GM12878 (cell line): ENCODE measurements around the gene WWC2. TPM values are rescaled to one million over a fixed set of nuclear protein-coding genes. Genes with fewer than 3 reads are reported as not detected.

Source experiments
- ATAC-seq: fragments of 200-7000 bp; cut with Tn5 transposase; 3 replicates; pipeline ENCODE4 v1.9.1; 2020; ENCODE audit warnings: mild to moderate bottlenecking, moderate library complexity
- BruUV-seq: library from RNA; stranded (reverse); fragments of 400-500 nt; replicated peaks from 2 replicates; lab custom pipeline; 2021; lab: Mats Ljungman, UMichigan
- CTCF ChIA-PET: fragments of 300-600 bp; sonication (Branson Sonifier 250); formaldehyde crosslinking; extraction: SDS; loops from one replicate; lab custom pipeline; 2021; ENCODE audit warnings: inconsistent platforms; lab: Yijun Ruan, JAX
- POLR2A ChIA-PET: fragments of 350-600 bp; formaldehyde crosslinking; extraction: SDS; loops from one replicate; lab custom pipeline; 2021; ENCODE audit warnings: inconsistent platforms; lab: Charles Lee
- RAD21 ChIA-PET: fragments of 300-600 bp; sonication (Branson Sonifier 250); formaldehyde crosslinking; loops from one replicate; lab custom pipeline; 2023; ENCODE audit warnings: antibody characterized with exemption; ENCODE audit not compliant: unreplicated experiment; lab: Charles Lee
- SMC1A ChIA-PET: fragments of 300-600 bp; sonication (Branson Sonifier 250); formaldehyde crosslinking; loops from one replicate; lab custom pipeline; 2023; ENCODE audit not compliant: unreplicated experiment, uncharacterized antibody; lab: Charles Lee
- DNase-seq: peaks from one replicate; pipeline ENCODE4 v3.0.0-alpha.2; 2011; ENCODE audit warnings: low read depth, low spot score
- FAIRE-seq: peaks from 3 replicates; lab custom pipeline; 2011; peaks lifted over from hg19 to GRCh38; lab: Jason Lieb, UNC
- H2AFZ ChIP-seq: 2 replicates; pipeline ENCODE4 v1.6.0; 2011; ENCODE audit warnings: low read depth, low read length, control low read depth; ENCODE audit not compliant: control insufficient read depth
- H3K27ac ChIP-seq: 2 replicates; pipeline ENCODE4 v1.5.1; 2011; ENCODE audit warnings: control low read depth; ENCODE audit not compliant: control insufficient read depth, insufficient read depth
- H3K27me3 ChIP-seq, 2 experiments: replicated peaks in 1 of 2; 2 replicates each; pipeline versions ENCODE4 v1.6.0 to v1.6.1; 2011; ENCODE audit warnings: low read length in 1 of 2; ENCODE audit not compliant: control insufficient read depth in 2 of 2, insufficient read depth in 2 of 2
- H3K36me3 ChIP-seq, 2 experiments: 2 replicates each; pipeline ENCODE4 v1.5.1; 2011; ENCODE audit warnings: low read length in 1 of 2; ENCODE audit not compliant: control insufficient read depth in 2 of 2, insufficient read depth in 2 of 2
- H3K4me1 ChIP-seq: 2 replicates; pipeline ENCODE4 v1.6.1; 2011; ENCODE audit warnings: mild to moderate bottlenecking, low read length, moderate library complexity, mixed read lengths; ENCODE audit not compliant: control insufficient read depth, insufficient read depth
- H3K4me2 ChIP-seq: 2 replicates; pipeline ENCODE4 v1.6.0; 2011; ENCODE audit warnings: control low read depth; ENCODE audit not compliant: control insufficient read depth, insufficient read depth
- H3K4me3 ChIP-seq: fragments of 200-600 bp; sonication (generic); 2 replicates; pipeline ENCODE4 v1.5.1; 2016
- H3K79me2 ChIP-seq: 2 replicates; pipeline ENCODE4 v1.6.0; 2011; ENCODE audit warnings: low read length; ENCODE audit not compliant: control insufficient read depth, insufficient read depth
- H3K9ac ChIP-seq: 2 replicates; pipeline ENCODE4 v1.8.0; 2011; ENCODE audit warnings: low read length, control low read depth, mixed read lengths; ENCODE audit not compliant: control insufficient read depth, insufficient read depth
- H3K9me3 ChIP-seq: replicated peaks from 3 replicates; pipeline ENCODE4 v1.5.1; 2011; ENCODE audit warnings: mild to moderate bottlenecking, low read length; ENCODE audit not compliant: control insufficient read depth, insufficient read depth
- H4K20me1 ChIP-seq: 2 replicates; pipeline ENCODE4 v1.6.0; 2011; ENCODE audit not compliant: control insufficient read depth, insufficient read depth
- GABPA ChIP-seq: IDR thresholded peaks from 2 replicates; pipeline ENCODE4 v1.6.1; 2014; ENCODE audit warnings: antibody characterized with exemption, low read depth, mild to moderate bottlenecking, inconsistent platforms
- JUND ChIP-seq: IDR thresholded peaks from 2 replicates; pipeline ENCODE4 v1.6.1; 2012; ENCODE audit warnings: low read depth, mild to moderate bottlenecking, low read length, improper control_type of control experiment, moderate library complexity
- NRF1 ChIP-seq: conservative IDR thresholded peaks from 2 replicates; pipeline ENCODE4 v1.6.1; 2011; ENCODE audit warnings: mild to moderate bottlenecking, low read depth, low read length, improper control_type of control experiment
- RELA ChIP-seq: fragments of 450-650 bp; IDR thresholded peaks from 2 replicates; pipeline ENCODE4 v1.8.0; 2014; ENCODE audit warnings: borderline replicate concordance; ENCODE audit not compliant: partially characterized antibody
- SMAD1 ChIP-seq: fragments of 450-650 bp; IDR thresholded peaks from 2 replicates; pipeline ENCODE4 v1.6.1; 2018; ENCODE audit warnings: mild to moderate bottlenecking, low read depth; ENCODE audit not compliant: partially characterized antibody
- SMC3 ChIP-seq: IDR thresholded peaks from 2 replicates; pipeline ENCODE4 v1.6.1; 2011; ENCODE audit warnings: low read length, improper control_type of control experiment, borderline replicate concordance
- TAF1 ChIP-seq: IDR thresholded peaks from 2 replicates; pipeline ENCODE4 v1.6.1; 2011; ENCODE audit warnings: mild to moderate bottlenecking, low read depth, low read length, borderline replicate concordance
- WGBS: methylation state at CpG from one replicate; pipeline ENCODE4 v1.1.6; 2016; ENCODE audit warnings: low lambda C conversion rate; ENCODE audit not compliant: insufficient replicate concordance, insufficient coverage; ENCODE audit errors: missing lambda C conversion rate; 5-methylcytosine and 5-hydroxymethylcytosine counted together
- in situ Hi-C: fragments of 300-500 bp; cut with MboI; formaldehyde crosslinking; loops from 9 replicates; pipeline ENCODE4 v1.14.3; 2018; ENCODE audit warnings: mixed read lengths
- intact Hi-C: fragments of 100-400 bp; cut with micrococcal nuclease; formaldehyde crosslinking; loops from one replicate; pipeline ENCODE4 v1.14.2; 2022; ENCODE audit not compliant: unreplicated experiment
- polyA plus RNA-seq, 11 experiments: library from polyadenylated mRNA; depleted of rRNA in 4 of 11; unstranded in 6 of 11; stranded (reverse) in 5 of 11; fragments of >200 nt; fragmentation: Nextera tagmentation in 4 of 11; fragmentation: Illumina TruSeq in 1 of 11; extraction: Ambion mirVana in 4 of 11; extraction: Trizol in 1 of 11; gene quantifications; 1 replicate in 1 of 11; 2 replicates in 10 of 11; pipeline versions ENCODE4 v1.2.1 to v1.2.3, GENCODE V29; 2011 to 2016; ENCODE audit warnings: inconsistent platforms in 2 of 11, missing spikeins in 2 of 11, low read depth in 1 of 11
- total RNA-seq, 4 experiments: library from RNA; depleted of rRNA in 3 of 4; stranded (reverse); fragments of >200 nt in 3 of 4; fragmentation: Illumina TruSeq in 1 of 4; extraction: Trizol in 1 of 4; gene quantifications; 2 replicates each; pipeline versions ENCODE4 v1.2.1 to v1.2.3, GENCODE V29; 2013 to 2021
- TF ChIP-seq, protein P1 (sequence below): fragments of 450-650 bp; IDR thresholded peaks from 2 replicates; pipeline ENCODE4 v1.6.1; 2016; ENCODE audit warnings: mild to moderate bottlenecking

WWC2 gene
- total and polyA plus RNA-seq, 10 of the 15 experiments (the other 5 are each of a cell fraction or from before 2014, with no cell fraction given), result 0.02 to 0.72 (median 0.06) TPM; not detected in 3

DNA sequence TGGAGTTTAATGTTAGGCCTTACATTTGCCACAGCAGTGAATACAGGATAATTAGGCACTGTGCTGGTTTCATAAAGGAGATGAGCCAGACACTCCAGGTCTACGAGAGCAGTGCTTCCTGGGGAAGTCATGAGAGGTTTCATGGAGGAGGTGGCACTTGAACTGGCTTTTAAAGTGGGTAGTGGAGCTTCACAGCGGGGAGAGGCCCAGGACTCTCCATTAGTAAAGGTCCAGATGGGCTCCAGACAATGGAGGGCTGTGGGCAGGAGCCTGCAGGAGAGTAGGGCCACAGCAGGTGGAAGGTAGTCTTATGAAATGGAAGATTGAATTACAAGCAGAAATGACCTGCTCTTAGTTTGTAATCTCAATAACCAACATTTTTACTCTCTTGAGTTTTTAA is 192.0 kb downstream of the WWC2 start:
- BruUV-seq, result no TSS peak
- H3K4me1 ChIP-seq, result no peaks in the 10 kb centered on the region
- TF ChIP-seq TAF1 (no peak), NRF1 (no peak), GABPA (no peak), JUND (no peak), SMC3 (no peak), RELA (no peak), SMAD1 (no peak)
- TF ChIP-seq, protein P1, sequence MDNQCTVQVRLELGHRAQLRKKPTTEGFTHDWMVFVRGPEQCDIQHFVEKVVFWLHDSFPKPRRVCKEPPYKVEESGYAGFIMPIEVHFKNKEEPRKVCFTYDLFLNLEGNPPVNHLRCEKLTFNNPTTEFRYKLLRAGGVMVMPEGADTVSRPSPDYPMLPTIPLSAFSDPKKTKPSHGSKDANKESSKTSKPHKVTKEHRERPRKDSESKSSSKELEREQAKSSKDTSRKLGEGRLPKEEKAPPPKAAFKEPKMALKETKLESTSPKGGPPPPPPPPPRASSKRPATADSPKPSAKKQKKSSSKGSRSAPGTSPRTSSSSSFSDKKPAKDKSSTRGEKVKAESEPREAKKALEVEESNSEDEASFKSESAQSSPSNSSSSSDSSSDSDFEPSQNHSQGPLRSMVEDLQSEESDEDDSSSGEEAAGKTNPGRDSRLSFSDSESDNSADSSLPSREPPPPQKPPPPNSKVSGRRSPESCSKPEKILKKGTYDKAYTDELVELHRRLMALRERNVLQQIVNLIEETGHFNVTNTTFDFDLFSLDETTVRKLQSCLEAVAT, result no peak
- TF ChIP-seq, all 136 proteins: peak for 0
- Histone ChIP-seq H3K9ac (no peak overlapping the region), H4K20me1 (no peaks in the 10 kb centered on the region), H3K9me3 (no peaks in the 10 kb centered on the region), H3K79me2 (no peaks in the 10 kb centered on the region), H2AFZ (no peak overlapping the region), H3K4me3 (no peak overlapping the region), H3K27ac (no peak overlapping the region), H3K4me2 (no peak overlapping the region), H3K27me3 (no peaks in the 10 kb centered on the region), H3K36me3 (no peaks in the 10 kb centered on the region)
- ChIA-PET CTCF (interaction anchor here (0.7 kb wide), 1 partner anchor 10 kb away, joined by 6 read pairs; no protein-coding TSS in a partner anchor), RAD21 (no interaction called here), POLR2A (no interaction called here), SMC1A (no interaction called here)
- WGBS, result 16% methylated on average over 2 of the region's 2 CpGs
- in situ Hi-C loops (no loop called here), intact Hi-C loops (no loop called here)
- DNase-seq (no peak), ATAC-seq (no peak), FAIRE-seq (no peak)
